HEK293 (cell line): ENCODE measurements around the gene DHRS13.

ENCODE experiments used
- CTCF ChIA-PET: fragments of 350-600 bp; formaldehyde crosslinking; extraction: SDS; loops from one replicate; lab custom pipeline; 2021; ENCODE audit warnings: antibody characterized with exemption; lab: Yijun Ruan, JAX
- POLR2A ChIA-PET: fragments of 300-600 bp; formaldehyde crosslinking; extraction: SDS; loops from one replicate; lab custom pipeline; 2020; ENCODE audit warnings: antibody characterized with exemption, inconsistent platforms; lab: Yijun Ruan, JAX
- H3K27ac ChIP-seq: fragments of 200-500 bp; sonication (Bioruptor generic); 2 replicates; pipeline ENCODE4 v1.5.1; 2014; ENCODE audit warnings: low read depth, low read length, control low read depth, inconsistent platforms; ENCODE audit errors: extremely low read depth
- H3K36me3 ChIP-seq, 2 experiments: fragments of 200-500 bp in 1 of 2; sonication (Bioruptor generic) in 1 of 2; 1 replicate in 1 of 2; 2 replicates in 1 of 2; pipeline ENCODE4 v1.5.1; 2014 to 2017; ENCODE audit warnings: inconsistent platforms in 2 of 2, low read length in 2 of 2; ENCODE audit not compliant: control insufficient read depth in 2 of 2, insufficient read depth in 1 of 2
- H3K4me1 ChIP-seq: fragments of 200-500 bp; sonication (Bioruptor generic); 2 replicates; pipeline ENCODE4 v1.5.1; 2014; ENCODE audit warnings: mild to moderate bottlenecking, low read length, inconsistent platforms; ENCODE audit not compliant: control insufficient read depth, insufficient read depth
- H3K4me3 ChIP-seq: 2 replicates; pipeline ENCODE4 v1.5.1; 2011; ENCODE audit warnings: low read depth, mild to moderate bottlenecking, control low read depth, low read length, moderate library complexity
- H3K9me3 ChIP-seq: fragments of 200-500 bp; sonication (Bioruptor generic); 2 replicates; pipeline ENCODE4 v1.5.1; 2014; ENCODE audit warnings: low read depth, low read length, inconsistent platforms; ENCODE audit not compliant: control insufficient read depth, insufficient read depth
- KLF9 ChIP-seq: fragments of 450-650 bp; formaldehyde crosslinking; IDR thresholded peaks from 2 replicates; pipeline ENCODE4 v1.5.1; 2016; ENCODE audit warnings: missing biosample characterization, missing genetic modification characterization, low read depth
- MEIS1 ChIP-seq: sonication (generic); formaldehyde crosslinking; IDR thresholded peaks from 2 replicates; pipeline ENCODE4 v1.8.1; 2022; ENCODE audit warnings: missing genetic modification reagents, mild to moderate bottlenecking, borderline replicate concordance
- OVOL3 ChIP-seq: fragments of 450-650 bp; formaldehyde crosslinking; IDR thresholded peaks from 2 replicates; pipeline ENCODE4 v1.5.1; 2016; ENCODE audit warnings: missing biosample characterization, missing genetic modification characterization
- PRDM6 ChIP-seq: fragments of 450-650 bp; formaldehyde crosslinking; IDR thresholded peaks from 2 replicates; pipeline ENCODE4 v1.5.1; 2017; ENCODE audit warnings: missing biosample characterization, missing genetic modification characterization
- RBAK ChIP-seq: fragments of 450-650 bp; formaldehyde crosslinking; IDR thresholded peaks from 2 replicates; pipeline ENCODE4 v1.5.1; 2016; ENCODE audit warnings: missing biosample characterization, missing genetic modification characterization
- REST ChIP-seq: fragments of 450-650 bp; formaldehyde crosslinking; IDR thresholded peaks from 2 replicates; pipeline ENCODE4 v1.5.1; 2016; ENCODE audit warnings: missing biosample characterization, missing genetic modification characterization
- SP7 ChIP-seq: fragments of 450-650 bp; formaldehyde crosslinking; IDR thresholded peaks from 2 replicates; pipeline ENCODE4 v1.5.1; 2016; ENCODE audit warnings: missing biosample characterization, missing genetic modification characterization
- ZFP3 ChIP-seq: fragments of 450-650 bp; formaldehyde crosslinking; IDR thresholded peaks from 2 replicates; pipeline ENCODE4 v1.5.1; 2016; ENCODE audit warnings: low read depth, missing biosample characterization, missing genetic modification characterization
- ZIC2 ChIP-seq: fragments of 450-650 bp; formaldehyde crosslinking; IDR thresholded peaks from 2 replicates; pipeline ENCODE4 v1.5.1; 2016; ENCODE audit warnings: missing biosample characterization, missing genetic modification characterization
- ZNF10 ChIP-seq: fragments of 450-650 bp; formaldehyde crosslinking; IDR thresholded peaks from 2 replicates; pipeline ENCODE4 v1.5.1; 2017; ENCODE audit warnings: missing biosample characterization, missing genetic modification characterization
- ZNF146 ChIP-seq: fragments of 450-650 bp; formaldehyde crosslinking; IDR thresholded peaks from 2 replicates; pipeline ENCODE4 v1.5.1; 2016; ENCODE audit warnings: missing biosample characterization, missing genetic modification characterization
- ZNF16 ChIP-seq: fragments of 450-650 bp; formaldehyde crosslinking; IDR thresholded peaks from 2 replicates; pipeline ENCODE4 v1.5.1; 2016; ENCODE audit warnings: low read depth, missing biosample characterization, missing genetic modification characterization
- ZNF214 ChIP-seq: fragments of 450-650 bp; formaldehyde crosslinking; IDR thresholded peaks from 2 replicates; pipeline ENCODE4 v1.5.1; 2017; ENCODE audit warnings: missing biosample characterization, mild to moderate bottlenecking, missing genetic modification characterization, borderline replicate concordance
- ZNF221 ChIP-seq: fragments of 450-650 bp; formaldehyde crosslinking; IDR thresholded peaks from 2 replicates; pipeline ENCODE4 v1.5.1; 2017; ENCODE audit warnings: missing biosample characterization, missing genetic modification characterization, borderline replicate concordance
- ZNF248 ChIP-seq: fragments of 450-650 bp; formaldehyde crosslinking; IDR thresholded peaks from 2 replicates; pipeline ENCODE4 v1.5.1; 2017; ENCODE audit warnings: missing biosample characterization, missing genetic modification characterization
- ZNF266 ChIP-seq: fragments of 450-650 bp; formaldehyde crosslinking; IDR thresholded peaks from 2 replicates; pipeline ENCODE4 v1.5.1; 2016; ENCODE audit warnings: missing biosample characterization, missing genetic modification characterization, low read depth
- ZNF302 ChIP-seq: fragments of 450-650 bp; formaldehyde crosslinking; IDR thresholded peaks from 2 replicates; pipeline ENCODE4 v1.5.1; 2016; ENCODE audit warnings: missing biosample characterization, missing genetic modification characterization, low read depth
- ZNF311 ChIP-seq: fragments of 450-650 bp; formaldehyde crosslinking; IDR thresholded peaks from 2 replicates; pipeline ENCODE4 v1.5.1; 2017; ENCODE audit warnings: missing biosample characterization, missing genetic modification characterization, borderline replicate concordance
- ZNF423 ChIP-seq: fragments of 450-650 bp; formaldehyde crosslinking; IDR thresholded peaks from 2 replicates; pipeline ENCODE4 v1.5.1; 2016; ENCODE audit warnings: missing biosample characterization, missing genetic modification characterization
- ZNF530 ChIP-seq: fragments of 450-650 bp; formaldehyde crosslinking; IDR thresholded peaks from 2 replicates; pipeline ENCODE4 v1.5.1; 2016; ENCODE audit warnings: low read depth, missing biosample characterization, missing genetic modification characterization
- ZNF555 ChIP-seq: fragments of 450-650 bp; formaldehyde crosslinking; conservative IDR thresholded peaks from 2 replicates; pipeline ENCODE4 v1.5.1; 2017; ENCODE audit warnings: missing biosample characterization, mild to moderate bottlenecking, missing genetic modification characterization, inconsistent platforms
- ZNF610 ChIP-seq: fragments of 450-650 bp; formaldehyde crosslinking; IDR thresholded peaks from 2 replicates; pipeline ENCODE4 v1.5.1; 2016; ENCODE audit warnings: missing biosample characterization, missing genetic modification characterization, borderline replicate concordance
- ZNF768 ChIP-seq: fragments of 450-650 bp; formaldehyde crosslinking; IDR thresholded peaks from 2 replicates; pipeline ENCODE4 v1.5.1; 2018; ENCODE audit warnings: missing biosample characterization, mild to moderate bottlenecking, missing genetic modification characterization
- TF ChIP-seq, protein P1 (sequence below): fragments of 450-650 bp; formaldehyde crosslinking; IDR thresholded peaks from 2 replicates; pipeline ENCODE4 v1.5.1; 2017; ENCODE audit warnings: missing biosample characterization, mild to moderate bottlenecking, missing genetic modification characterization, moderate library complexity
- TF ChIP-seq, protein P2 (sequence below): fragments of 450-650 bp; formaldehyde crosslinking; IDR thresholded peaks from 2 replicates; pipeline ENCODE4 v1.5.1; 2016; ENCODE audit warnings: missing biosample characterization, missing genetic modification characterization
- TF ChIP-seq, protein P3 (sequence below): fragments of 450-650 bp; formaldehyde crosslinking; IDR thresholded peaks from 2 replicates; pipeline ENCODE4 v1.5.1; 2016; ENCODE audit warnings: missing biosample characterization, missing genetic modification characterization

The DHRS13 gene

GRCh38 chr17:28948873-28949184, 46.0 kb upstream of the DHRS13 start (continued):
- TF ChIP-seq REST (tag by site-specific recombination) (no peak), ZIC2 (tag by site-specific recombination) (no peak), ZNF16 (no peak), ZFP3 (no peak), ZNF311 (tag by site-specific recombination) (no peak), ZNF214 (no peak), ZNF610 (tag by site-specific recombination) (no peak), ZNF555 (tag by site-specific recombination) (no peak)
- TF ChIP-seq, protein P1, sequence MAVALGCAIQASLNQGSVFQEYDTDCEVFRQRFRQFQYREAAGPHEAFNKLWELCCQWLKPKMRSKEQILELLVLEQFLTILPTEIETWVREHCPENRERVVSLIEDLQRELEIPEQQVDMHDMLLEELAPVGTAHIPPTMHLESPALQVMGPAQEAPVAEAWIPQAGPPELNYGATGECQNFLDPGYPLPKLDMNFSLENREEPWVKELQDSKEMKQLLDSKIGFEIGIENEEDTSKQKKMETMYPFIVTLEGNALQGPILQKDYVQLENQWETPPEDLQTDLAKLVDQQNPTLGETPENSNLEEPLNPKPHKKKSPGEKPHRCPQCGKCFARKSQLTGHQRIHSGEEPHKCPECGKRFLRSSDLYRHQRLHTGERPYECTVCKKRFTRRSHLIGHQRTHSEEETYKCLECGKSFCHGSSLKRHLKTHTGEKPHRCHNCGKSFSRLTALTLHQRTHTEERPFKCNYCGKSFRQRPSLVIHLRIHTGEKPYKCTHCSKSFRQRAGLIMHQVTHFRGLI = no peak
- TF ChIP-seq, all 188 proteins: peak for 5

DNA sequence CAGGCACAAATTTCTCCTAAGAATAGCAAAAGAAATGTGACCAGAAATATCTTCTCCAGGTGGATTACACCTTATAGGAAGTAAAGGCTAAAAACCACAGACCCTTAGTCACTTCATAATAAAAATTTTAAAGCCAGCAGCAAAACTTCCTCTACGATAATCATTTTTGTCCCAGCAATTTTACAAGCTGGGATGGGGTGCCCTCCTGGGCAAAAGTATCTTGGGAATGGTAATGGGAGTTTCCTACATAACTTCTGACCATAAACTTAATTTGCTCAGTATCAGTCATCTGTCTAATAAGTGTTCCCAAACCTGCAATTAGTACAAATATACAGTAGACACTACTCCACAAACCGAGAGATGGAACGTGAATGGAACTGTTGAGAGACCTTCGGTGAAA, 45.5 kb upstream of the DHRS13 start:
- H3K4me1 ChIP-seq = peaks cover 18% of the 10 kb centered on the region
- no peaks in the 10 kb centered on the region for H3K9me3 ChIP-seq
- TF ChIP-seq, protein P2, sequence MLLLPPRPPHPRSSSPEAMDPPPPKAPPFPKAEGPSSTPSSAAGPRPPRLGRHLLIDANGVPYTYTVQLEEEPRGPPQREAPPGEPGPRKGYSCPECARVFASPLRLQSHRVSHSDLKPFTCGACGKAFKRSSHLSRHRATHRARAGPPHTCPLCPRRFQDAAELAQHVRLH (tag by site-specific recombination) = no peak
- TF ChIP-seq PRDM6 (tag by site-specific recombination) (peak; percentile 42; the same call in 1 of the 2 replicates), ZNF10 (tag by site-specific recombination) (no peak), SP7 (tag by site-specific recombination) (peak; percentile 94), RBAK (tag by site-specific recombination) (no peak), ZNF302 (tag by site-specific recombination) (no peak), ZNF423 (tag by site-specific recombination) (0 out of 2 replicates have a peak, but pooled peaks have one; percentile 9)
- H3K27ac ChIP-seq = peak overlapping the region; percentile 81
- ChIA-PET POLR2A (interaction anchor here (0.6 to 2.1 kb wide), 4 partner anchors 11 to 553 kb away, joined by 3 to 14 read pairs (median 7); partner anchors contain the start of genes FLOT2 and RPL23A), CTCF (interaction anchor here (0.6 to 18.9 kb wide), 7 partner anchors 16 to 221 kb away, joined by 3 to 680 read pairs (median 4); no protein-coding TSS in a partner anchor)
- H3K4me3 ChIP-seq = peak overlapping the region; percentile 87
- peaks cover 23 to 26% of the 10 kb centered on the region in 2 experiments for H3K36me3 ChIP-seq

DNA sequence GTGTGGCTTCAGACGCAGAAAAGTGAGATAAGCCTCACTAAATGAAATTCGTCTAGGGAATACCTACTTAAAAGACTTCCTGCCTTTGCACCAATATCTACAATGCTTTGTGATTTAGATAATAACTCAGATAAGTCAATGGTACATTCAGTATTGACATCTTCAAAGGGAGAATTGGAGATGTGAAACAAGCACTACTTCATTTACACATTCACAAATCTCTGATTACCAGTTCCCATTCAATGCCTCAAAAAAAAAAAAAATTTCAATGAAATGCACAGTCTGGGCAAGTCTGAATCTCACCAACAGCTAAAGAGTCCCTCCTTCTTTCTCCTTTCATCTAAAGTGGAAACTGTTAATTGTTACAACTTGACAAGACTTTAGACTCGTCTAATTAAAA, 44.8 kb upstream of the DHRS13 start:
- CTCF ChIA-PET = interaction anchor here (0.8 to 18.9 kb wide), 5 partner anchors 16 to 221 kb away, joined by 3 to 680 read pairs (median 5); no protein-coding TSS in a partner anchor
- H3K4me3 ChIP-seq = no peak overlapping the region
- peaks cover 18% of the 10 kb centered on the region for H3K4me1 ChIP-seq
- POLR2A ChIA-PET = interaction anchor here (0.6 to 1.0 kb wide), 2 partner anchors 228 to 554 kb away, joined by 3 to 5 read pairs; partner anchors contain the start of gene RPL23A
- no peak overlapping the region for H3K27ac ChIP-seq
- H3K36me3 ChIP-seq = peaks cover 30 to 31% of the 10 kb centered on the region in 2 experiments
- H3K9me3 ChIP-seq = no peaks in the 10 kb centered on the region
- no peak for TF ChIP-seq ZNF530
- TF ChIP-seq, protein P3, sequence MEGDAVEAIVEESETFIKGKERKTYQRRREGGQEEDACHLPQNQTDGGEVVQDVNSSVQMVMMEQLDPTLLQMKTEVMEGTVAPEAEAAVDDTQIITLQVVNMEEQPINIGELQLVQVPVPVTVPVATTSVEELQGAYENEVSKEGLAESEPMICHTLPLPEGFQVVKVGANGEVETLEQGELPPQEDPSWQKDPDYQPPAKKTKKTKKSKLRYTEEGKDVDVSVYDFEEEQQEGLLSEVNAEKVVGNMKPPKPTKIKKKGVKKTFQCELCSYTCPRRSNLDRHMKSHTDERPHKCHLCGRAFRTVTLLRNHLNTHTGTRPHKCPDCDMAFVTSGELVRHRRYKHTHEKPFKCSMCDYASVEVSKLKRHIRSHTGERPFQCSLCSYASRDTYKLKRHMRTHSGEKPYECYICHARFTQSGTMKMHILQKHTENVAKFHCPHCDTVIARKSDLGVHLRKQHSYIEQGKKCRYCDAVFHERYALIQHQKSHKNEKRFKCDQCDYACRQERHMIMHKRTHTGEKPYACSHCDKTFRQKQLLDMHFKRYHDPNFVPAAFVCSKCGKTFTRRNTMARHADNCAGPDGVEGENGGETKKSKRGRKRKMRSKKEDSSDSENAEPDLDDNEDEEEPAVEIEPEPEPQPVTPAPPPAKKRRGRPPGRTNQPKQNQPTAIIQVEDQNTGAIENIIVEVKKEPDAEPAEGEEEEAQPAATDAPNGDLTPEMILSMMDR (tag by site-specific recombination) = no peak
- TF ChIP-seq ZNF248 = no peak
- no peak for TF ChIP-seq MEIS1 (CRISPR knock-in tag)
- no peak for TF ChIP-seq KLF9 (tag by site-specific recombination)
- TF ChIP-seq ZNF146 (tag by site-specific recombination) = no peak
- TF ChIP-seq ZNF266 (tag by site-specific recombination) = no peak
- TF ChIP-seq OVOL3 (tag by site-specific recombination) = no peak
- no peak for TF ChIP-seq ZNF221 (tag by site-specific recombination)
- TF ChIP-seq ZNF768 (tag by site-specific recombination) = no peak
